Ovary (tissue), 3 donors: ENCODE measurements around the gene TMEM72.

ENCODE experiments used
- CTCF ChIP-seq, 3 donors: fragments of 450-650 bp in 2 of 3; fragments of 200-600 bp in 1 of 3; IDR thresholded peaks; one replicate each; pipeline versions ENCODE4 v1.5.1 to v1.8.0; 2016 to 2022; ENCODE audit warnings: antibody characterized with exemption in 3 of 3, mild to moderate bottlenecking in 1 of 3
- EP300 ChIP-seq: sonication (generic); formaldehyde crosslinking; IDR thresholded peaks from one replicate; pipeline ENCODE4 v1.6.1; 2017; ENCODE audit warnings: antibody characterized with exemption
- POLR2A ChIP-seq: fragments of 450-650 bp; IDR thresholded peaks from one replicate; pipeline ENCODE4 v1.6.1; 2017; ENCODE audit warnings: antibody characterized with exemption, mild to moderate bottlenecking, moderate library complexity
- donor health status: DM: no; HTN: no; CAD: no.

- TF ChIP-seq EP300 (no peak), CTCF (IDR thresholded peaks at IDR 0.05) (no peak), POLR2A (no peak)
Measured at GRCh38 chr10:44974082-44974627, 63.0 kb downstream of the TMEM72 start.
